DMS 273 (cell line): ENCODE measurements around the gene NEU4.
A peak's percentile ranks its signal among the peaks of the same experiment; 100 is the strongest.

Experiments
- DNase-seq: peaks from one replicate; lab custom pipeline; 2025; ENCODE audit not compliant: unreplicated experiment; lab: John Stamatoyannopoulos, UW

The NEU4 gene

DNA sequence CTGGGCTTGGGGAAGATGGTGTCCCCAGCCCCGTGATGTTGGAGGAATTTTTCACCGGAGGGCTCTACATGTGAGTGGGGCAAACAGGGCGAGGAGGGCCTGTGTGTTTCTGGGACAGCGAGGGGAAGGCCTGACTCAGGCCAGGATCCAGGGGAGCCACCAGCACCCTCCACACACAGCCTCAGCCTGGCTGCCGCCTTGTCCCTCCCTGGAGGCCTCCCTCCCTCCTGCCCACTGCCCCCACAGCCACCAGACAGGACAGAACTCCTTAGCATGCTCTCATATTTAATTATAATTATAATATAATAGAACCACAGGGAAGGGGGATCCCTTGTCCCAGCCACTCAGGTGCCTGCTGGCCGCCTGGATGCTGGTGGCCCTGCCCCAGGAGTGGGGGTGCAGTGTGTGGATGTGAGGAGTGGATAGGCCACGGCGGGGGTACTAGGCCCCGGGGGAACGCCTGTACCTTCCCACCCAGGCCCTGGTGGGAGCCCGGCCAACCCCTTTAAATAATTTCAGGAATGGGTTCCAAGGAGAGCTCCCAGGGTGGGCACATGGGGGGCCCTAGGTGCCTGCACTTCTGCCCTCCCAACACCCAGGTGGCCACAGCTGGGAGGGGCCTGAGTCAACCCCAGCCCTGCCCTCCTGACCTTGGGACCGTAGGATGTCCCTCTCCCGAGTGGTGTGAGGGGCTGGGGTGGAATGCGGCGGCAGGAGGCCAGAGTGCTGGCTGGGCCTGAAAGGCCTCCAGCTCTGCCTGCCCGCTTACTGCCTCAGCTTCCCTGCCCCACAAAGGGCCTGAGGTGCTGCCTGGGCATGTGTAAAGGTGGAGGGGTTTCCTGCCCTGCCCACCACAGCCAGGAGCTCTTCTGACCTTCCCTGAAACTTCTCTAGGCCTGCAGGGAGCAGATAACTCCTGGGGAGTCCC, 40.9 kb downstream of the NEU4 start:
- no peak for DNase-seq

DNA sequence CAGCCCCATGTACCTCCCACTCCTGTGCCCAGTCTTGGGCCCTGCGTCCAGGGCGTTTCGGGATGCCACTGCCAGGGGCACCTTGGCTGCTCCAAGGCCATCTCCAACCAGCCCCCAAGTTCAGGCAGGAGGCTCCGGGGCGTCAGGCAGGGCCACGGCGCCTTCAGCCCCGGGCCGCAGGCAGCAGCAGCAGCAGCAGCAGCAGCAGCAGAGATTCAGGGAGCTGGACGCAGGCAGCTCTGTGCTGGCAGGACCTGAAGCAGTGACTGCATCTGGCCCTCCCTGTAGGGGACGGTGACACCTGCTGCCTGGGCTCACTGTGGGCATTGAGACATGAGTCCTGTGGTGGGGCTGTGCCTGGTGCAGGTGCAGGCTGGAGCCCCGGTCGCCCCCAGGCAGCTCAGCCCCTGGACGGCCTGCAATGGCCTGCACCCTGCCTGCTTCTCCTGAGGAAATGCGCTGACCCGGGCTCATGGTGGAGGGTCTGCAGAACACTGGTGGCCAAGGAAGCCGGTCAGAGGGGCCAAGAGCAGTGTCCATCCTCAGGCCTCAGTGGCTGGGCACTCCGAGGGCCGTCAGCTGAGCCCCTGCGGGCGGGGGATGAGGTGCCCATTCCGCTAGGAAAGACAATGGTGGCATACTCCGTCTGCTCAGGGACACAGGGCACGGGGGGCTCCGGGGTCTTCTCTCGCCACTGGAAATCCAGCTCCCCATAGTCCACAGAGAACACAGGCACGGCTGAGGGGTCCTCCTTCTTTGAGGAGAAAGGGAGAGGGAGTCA, 41.7 kb downstream of the NEU4 start:
- no peak for DNase-seq

DNA sequence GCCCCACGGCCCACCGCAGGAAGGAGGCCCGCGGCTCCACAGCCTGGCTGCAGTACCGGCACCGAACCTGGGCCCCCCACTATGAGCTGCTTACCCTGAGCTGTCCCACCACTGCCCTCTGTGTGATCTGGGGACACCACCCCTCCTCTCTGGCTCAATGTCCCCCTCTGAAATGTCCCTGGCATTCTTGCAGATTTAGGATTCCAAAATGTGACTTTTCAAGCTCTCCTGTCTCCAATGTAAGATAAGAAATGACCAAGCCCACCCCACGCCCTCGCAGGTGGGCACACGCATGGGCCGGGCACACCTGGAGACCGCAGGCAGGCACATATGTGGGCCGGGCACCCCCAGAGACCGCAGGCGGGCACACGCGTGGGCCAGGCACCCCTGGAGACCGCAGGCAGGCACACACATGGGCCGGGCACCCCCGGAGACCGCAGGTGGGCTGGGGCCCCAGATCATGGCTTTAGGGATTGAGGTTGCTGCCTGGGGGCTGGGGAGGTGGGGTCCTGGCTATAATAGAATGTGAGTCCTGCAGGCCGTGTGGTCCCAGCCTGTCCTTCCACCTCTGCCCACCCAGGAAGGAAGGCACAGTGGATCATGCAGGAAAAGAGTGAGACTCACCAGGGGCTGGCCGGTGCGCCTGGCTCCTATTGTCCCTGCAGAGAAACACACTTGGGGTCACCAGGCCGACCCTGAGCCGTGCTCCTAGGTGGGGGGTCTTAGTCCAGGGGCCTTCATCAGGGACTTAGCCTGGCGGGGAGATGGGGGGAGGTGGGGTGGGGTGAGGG, 42.5 kb downstream of the NEU4 start:
- DNase-seq = no peak

DNA sequence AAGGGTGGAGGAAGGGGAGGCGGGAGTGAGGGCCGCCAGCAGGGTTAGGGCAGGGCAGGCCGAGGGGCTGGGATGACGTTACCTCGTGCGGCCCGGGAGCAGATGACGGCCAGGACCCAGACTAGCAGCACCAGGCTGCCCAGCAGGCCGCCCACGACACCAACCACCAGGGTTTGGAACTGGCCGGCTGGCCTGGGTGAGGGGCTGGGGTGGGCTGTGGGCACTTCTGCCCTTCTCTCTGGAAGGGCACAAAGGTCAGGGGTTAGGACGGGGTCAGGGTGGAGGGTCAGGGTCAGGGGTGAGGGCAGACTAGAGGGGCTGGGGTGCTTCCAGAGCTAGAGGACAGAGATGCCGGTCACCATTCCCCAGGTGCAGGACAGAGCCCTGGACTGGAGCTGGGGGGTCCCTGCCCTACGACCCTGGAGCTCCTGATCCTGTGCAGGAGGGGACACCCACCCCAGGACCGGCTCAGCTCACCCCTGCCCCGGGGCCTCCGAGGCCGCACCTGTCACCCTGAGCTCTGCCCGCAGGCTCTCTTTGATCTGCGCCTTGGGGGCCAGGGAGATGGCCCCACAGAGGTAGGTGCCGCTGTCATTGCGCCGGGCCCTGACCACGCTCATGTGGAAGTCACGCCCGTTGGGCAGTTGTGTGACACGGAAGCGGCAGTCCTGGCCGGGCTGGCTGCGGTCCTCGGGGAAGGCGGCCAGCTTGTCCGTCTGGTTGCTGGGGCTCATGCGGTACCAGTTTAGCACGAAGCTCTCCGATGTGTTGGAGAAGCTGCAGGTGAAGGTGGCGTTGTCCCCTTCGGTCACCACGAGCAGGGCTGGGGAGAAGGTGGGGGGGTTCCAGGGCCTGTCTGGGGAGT, 43.4 kb downstream of the NEU4 start:
- DNase-seq = no peak

DNA sequence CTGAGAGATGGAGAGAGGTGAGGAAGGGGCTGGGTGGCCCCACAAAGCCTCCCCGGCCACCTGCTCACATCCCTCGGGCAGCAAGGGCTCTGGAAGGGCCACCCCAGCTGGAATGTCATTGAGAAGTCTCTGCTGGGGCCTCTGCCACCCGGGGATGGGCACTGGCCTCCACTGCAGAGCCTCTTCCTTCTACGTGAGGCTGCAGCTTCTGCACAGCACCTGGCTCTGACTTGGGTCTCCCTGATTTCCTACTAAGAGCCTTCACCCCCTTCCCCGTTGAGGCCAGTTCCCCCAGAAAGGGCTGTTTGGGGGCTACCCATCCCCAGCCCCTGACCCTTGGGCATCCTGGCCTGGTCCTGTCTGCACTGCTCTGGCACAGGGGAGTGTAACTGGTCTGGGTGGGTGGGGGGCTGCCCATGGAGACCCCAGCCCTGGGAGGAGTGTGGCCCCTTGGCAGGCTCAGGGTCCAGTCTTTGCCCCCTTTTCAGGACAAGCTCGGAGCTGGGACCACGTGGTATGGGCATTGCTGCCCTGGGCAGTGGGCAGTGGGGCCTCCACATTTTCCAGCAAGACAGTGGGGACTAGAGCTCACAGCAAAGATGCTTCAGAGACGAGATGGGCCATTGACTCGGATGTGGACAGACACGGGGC, 44.1 kb downstream of the NEU4 start:
- no peak for DNase-seq

DNA sequence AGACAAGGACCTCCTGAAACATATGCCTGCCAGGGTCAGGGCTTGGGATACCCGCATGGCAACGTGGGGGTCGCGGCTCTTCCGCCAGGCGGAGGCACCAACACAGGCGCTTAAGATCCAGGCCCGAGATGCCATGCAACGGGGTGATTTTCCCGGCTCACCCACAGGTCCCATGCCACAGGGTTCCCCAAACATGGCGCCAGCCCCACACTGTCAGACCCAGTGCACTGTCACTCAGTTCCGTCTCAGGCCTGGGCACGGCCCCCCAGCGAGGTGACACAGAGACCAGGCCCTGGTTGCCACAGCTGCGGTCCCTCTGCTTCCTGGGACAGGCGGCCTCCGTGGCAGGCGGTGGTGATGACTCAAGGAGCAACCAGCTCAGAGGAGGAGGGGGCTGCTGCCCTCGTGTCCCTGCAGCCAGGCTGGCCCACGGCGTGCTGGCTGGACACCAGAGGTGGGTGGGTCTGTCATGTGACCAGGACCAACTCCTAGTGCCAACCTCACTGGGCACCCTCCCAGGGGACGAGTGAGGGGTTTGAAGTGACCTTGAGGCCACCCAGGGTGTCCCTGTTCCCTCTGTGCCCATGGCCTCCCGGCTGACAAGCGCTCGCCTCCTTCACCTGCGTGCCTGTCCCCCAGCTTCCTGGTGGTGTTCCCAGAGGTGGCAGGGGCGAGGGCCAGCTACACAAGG, 44.8 kb downstream of the NEU4 start:
- no peak for DNase-seq

DNA sequence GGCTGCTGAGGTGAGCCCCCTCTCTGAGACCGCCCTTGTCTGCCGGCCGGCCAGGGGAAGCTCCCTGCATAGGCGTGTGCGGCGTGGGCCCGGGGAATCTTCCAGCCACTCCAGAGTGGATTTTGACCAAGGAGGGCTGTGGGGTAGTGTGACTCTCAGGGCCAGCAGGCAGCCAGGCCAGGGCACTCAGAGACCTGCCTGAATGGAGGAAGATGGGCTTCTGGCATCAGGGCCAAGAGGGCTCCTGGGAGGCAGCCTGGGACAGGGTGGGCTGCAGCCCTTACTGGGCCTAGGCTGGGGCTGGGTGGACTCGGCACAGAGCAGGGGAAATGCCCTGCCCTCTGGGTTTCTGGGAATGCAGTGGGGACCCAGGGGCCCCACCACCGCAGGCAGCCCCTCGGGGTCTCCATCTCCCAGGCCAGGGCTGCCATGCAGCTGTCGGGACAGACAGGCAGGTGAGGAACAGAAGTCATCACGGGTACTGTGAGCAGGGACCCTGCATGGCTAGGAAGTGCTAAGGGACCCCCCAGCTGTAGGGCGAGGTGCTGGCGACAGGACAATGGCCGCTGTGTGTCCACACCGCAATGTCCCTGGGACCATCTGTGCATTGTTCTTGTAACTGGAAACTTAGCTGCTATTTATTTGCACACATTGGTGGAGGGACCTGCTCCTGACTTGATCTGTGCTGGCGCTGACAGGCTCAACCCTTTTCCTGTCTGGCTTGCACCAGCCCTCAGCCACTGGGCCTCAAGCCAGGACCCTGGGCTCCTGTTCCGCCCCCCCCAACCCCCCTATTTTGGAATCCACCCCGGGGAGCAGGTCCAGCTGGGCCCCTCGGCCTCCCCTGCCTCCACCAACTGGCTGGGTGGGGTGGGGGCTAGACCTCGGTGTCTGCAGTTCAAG, 45.6 kb downstream of the NEU4 start:
- DNase-seq = no peak

DNA sequence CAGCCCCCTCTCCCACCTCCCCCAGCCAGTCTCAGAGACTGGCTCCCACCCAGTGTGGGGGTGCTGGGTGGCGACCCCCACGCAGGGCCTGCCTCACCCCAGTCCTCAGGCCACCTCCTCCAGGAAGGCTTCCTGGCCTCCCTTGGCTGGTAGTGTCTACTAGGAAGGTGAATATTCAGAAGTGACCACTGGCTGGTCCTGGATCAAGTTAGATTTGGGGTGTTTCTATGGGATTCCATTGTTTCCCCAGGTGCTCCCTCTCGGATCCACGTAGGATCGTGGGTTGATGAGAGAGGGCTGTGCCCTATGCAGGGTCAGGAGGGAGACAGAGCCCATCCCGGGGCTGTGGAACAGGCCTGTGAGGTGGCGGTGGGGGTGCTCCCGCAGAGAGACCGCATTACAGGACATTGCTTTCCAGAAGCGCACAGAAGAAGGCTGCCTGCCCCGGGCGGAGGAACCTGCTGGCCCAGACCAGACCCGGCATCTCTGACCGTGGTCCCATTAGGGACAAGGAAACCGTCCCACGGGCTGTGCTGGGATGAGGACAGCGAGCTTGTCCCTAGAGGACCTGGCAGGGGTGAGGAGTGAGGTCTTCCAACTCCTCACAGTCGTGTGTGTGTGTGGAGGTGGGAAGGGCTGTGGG, 46.4 kb downstream of the NEU4 start:
- no peak for DNase-seq

DNA sequence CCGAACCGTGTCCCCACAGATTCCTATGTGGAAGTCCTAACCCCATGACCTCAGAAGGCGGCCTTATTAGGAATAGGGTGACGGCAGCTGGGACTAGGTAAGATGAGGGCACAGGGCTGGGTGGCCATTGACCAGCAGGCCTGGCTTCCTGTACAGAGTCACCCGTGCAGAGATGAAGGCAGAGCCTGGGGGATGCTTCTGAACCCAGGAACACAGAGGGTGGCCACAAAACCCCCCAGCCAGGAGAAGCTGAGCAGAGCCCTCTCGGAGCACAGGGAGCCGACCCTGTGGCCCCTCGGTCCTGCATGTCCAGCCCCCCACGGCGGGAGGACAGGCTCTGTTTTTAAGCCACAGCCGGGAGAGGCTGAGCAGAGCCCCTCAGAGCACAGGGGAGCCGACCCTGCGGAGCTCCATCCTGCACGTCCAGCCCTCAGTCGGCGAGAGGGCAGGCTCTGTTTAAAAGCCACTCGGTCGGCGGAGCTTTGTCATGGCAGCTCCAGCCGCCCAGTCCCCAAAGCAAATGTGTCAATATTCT, 47.0 kb downstream of the NEU4 start:
- no peak for DNase-seq

DNA sequence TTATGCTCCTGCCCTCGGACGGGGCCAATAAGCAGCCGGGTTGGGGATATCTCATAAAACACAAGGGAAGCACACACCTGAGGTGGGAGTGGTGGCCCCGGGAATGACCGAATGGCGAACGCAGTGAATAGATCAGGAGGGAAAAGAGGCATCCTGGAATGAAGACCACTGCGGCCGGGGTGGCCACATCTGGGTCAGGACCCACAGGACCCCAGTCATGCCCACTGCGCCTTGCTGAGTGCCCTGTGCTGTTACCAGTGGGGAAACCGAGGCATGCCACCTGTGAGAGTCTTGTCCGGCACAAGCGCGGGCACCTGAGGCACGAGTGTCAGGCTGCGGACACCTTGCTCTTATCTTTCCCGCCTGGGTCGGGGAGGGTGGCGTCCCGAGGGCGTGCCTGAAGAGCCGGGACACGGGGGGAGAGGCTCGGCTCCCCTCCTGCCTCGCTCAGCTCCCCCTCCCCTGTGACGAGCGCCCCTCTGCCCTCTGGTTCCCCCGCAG, 48.1 kb downstream of the NEU4 start:
- no peak for DNase-seq

DNA sequence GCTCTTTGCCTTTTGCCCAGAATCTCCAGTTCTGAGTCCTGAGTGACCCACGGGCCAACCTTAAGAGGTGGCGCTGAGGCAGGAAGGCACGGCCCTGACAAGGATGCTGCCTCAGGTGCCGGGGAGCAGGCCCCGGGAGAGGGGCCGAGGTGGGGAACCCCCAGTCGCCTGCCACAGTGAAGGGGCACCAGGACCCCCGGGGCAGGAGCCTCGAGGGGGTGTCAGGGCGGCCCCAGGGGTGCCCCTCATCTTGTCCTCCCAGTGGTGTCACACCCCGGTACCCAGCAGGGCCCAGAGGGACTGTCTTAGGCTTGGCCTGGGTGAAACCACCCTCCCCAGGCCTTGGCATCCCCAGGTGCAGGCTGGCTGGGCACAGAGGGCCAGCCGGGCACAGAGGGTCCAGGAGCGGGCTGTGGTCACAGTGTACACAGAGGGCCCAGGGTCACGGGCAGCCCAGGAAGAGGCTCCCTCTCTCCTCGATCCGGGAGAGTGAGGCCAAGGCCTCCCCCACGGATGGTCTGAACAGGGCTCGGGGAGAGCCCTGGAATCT, 48.7 kb downstream of the NEU4 start:
- DNase-seq = no peak

DNA sequence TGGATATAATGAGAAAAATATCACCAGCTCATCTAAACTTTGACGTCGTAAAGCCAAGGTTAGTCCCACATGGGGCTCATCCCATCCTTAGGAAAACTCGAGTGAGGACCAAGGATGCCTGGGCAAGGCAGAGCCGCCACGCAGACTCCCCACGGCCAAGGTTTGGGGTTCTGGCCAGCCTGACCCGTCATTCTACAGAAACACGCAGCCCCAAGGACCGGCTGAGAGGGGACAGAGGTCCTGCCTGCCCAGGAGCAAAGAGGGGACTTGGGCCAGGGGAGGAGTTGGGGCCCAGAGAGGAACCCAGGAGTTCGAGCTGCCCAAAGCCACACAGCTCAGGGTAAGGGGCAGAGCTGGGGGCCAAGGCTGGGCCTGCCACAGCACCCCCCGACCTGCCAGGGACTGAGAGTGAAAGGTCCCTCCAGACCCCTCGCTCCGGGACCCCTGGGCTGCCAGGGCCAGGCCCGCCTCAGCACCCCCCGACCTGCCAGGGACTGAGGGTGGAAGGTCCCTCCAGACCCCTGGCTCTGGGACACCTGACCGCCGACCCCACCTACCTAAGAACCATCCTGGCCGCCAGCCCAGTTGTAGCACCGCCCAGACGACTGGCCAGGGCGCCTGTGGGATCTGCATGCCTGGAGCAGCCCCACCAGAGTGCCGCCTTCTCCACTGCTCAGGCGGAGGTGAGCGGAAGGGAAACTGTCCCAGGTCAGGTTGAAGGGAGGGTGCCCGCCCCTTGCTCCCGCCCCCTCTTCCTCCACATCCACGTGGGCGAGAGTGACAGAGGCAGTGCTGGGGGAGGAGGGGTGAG, 49.4 kb downstream of the NEU4 start, which contains the start of gene PDCD1:
Gene PDCD1 (minus strand): TSS at position 689 of the 811 bp plus-strand sequence. CDS start 56 bp downstream, at position 633.
- peak; percentile 33 for DNase-seq

DNA sequence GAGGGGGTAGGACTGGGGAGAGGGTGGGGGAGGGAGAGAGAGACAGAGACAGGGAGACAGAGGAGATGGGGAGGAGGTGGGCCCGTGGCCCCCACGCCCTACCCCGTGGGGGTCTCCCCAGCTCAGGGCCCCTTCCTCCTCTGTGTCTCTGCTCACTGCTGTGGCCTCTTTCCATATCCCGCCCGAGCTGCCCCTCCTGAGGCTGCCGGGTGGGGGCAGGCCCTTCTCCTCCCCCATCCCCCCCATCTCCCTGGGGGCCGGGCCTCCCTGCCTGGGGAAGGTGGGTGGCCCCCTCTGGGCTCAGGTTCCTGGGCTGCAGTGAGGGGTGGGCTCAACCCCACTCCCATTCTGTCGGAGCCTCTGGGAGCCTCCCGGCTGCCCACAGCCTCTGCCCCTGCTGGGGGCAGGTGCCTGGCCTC, 50.0 kb downstream of the NEU4 start:
- DNase-seq = no peak

DNA sequence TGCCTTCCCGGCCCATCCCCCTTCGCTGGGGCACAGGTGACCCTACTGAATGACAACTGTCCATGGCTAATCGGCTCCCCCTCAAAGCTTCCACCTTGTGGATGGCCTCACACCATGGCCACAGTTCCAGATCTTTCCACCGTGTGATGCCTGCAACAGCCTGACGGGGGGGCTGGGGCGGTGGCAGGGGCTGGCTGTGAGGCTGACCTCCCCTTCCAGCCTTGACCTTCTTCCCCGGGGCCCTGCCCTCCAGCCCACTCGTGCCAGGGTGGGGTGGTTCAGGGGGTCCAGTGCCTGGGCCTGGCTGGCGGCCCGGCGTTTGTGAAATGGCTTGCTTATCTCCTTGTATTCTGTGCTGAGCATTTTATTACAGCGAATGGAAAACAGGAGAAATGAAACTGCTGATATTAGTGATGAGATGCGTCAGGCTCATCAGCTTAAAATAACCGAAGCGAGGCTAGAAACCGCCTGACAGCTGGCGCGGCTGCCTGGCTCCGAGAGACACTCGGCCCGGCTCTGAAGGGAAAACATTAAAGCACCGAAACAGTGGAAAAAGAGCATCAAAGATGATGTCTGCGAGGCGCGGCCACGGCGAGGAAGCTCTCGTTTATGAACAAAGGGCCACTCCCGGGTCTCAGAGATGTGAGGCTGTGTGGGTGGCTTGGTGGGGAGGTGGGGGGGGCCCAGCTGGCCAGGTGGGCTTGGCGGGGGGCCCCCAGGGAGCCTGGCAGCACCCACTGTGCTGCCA, 50.6 kb downstream of the NEU4 start:
- DNase-seq = peak; percentile 77
